ENCODE results near the gene PCDHB2.

The PCDHB2 gene

DNA sequence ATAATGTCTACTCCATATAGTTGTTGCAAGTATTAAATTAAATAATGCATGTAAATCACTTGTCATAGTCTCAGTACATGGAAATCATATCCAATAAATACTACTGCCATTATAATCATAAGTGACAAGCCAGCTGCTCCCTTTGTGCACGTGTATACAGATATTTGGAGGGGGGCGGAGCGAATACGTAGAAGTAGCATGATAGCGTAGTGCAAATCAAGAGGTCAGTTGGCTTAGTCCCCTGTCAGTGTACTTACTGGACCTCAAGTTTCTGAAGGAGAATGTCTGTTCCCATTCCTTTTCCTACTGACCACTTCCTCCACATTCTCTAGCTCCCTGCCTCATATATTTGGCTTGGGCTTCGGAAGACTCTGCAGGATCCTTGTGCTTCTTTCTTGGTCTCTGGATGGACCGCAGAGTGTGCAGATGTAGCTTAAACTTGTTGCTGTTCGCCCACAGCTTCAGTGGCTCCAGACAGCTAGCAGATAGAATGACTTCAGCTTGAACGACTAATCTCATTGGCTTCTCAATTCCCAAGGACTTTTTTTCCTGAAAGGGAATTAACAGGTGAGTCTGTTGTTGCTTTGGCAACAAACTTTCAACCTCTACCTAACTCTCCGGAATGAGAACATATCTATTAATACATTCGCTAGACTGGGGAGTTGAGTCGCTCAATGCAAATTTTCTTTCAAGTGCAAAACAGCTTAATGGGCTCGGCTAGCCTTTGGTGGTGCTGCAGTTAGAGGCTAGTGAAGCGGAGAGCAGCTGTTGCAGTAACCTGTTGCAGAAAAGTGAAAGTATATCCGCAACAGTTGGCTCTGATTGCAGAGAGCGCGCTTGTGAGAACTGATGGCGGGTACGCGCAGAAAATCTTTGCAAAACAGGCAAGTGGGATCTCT lies 43.5 kb upstream of the PCDHB2 start, which contains the start of gene PCDHB1 (continued):
- TF ChIP-seq, protein P1, sequence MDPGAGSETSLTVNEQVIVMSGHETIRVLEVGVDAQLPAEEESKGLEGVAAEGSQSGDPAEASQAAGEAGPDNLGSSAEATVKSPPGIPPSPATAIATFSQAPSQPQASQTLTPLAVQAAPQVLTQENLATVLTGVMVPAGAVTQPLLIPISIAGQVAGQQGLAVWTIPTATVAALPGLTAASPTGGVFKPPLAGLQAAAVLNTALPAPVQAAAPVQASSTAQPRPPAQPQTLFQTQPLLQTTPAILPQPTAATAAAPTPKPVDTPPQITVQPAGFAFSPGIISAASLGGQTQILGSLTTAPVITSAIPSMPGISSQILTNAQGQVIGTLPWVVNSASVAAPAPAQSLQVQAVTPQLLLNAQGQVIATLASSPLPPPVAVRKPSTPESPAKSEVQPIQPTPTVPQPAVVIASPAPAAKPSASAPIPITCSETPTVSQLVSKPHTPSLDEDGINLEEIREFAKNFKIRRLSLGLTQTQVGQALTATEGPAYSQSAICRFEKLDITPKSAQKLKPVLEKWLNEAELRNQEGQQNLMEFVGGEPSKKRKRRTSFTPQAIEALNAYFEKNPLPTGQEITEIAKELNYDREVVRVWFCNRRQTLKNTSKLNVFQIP (CRISPR knock-in tag; IDR thresholded peaks at IDR 0.05; ENCODE audit: borderline replicate concordance, low read depth), result no peak
- TF ChIP-seq RARB (CRISPR knock-in tag; IDR thresholded peaks at IDR 0.05), result no peak
- TF ChIP-seq, protein P2, sequence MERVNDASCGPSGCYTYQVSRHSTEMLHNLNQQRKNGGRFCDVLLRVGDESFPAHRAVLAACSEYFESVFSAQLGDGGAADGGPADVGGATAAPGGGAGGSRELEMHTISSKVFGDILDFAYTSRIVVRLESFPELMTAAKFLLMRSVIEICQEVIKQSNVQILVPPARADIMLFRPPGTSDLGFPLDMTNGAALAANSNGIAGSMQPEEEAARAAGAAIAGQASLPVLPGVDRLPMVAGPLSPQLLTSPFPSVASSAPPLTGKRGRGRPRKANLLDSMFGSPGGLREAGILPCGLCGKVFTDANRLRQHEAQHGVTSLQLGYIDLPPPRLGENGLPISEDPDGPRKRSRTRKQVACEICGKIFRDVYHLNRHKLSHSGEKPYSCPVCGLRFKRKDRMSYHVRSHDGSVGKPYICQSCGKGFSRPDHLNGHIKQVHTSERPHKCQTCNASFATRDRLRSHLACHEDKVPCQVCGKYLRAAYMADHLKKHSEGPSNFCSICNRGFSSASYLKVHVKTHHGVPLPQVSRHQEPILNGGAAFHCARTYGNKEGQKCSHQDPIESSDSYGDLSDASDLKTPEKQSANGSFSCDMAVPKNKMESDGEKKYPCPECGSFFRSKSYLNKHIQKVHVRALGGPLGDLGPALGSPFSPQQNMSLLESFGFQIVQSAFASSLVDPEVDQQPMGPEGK (CRISPR knock-in tag; IDR thresholded peaks at IDR 0.05; ENCODE audit: borderline replicate concordance), result no peak

DNA sequence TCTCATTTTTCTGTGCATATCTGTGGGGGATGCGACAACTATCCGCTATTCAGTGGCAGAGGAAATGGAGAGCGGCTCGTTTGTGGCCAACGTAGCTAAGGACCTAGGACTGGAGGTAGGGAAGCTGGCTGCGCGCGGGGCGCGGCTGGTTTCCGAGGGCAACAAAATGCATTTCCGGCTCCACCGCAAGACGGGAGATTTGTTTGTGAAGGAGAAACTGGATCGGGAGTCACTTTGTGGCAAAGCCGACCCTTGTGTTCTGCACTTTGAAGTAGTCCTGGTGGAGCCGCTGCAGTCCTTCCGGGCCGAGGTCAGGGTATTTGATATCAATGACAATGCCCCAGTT lies 42.9 kb upstream of the PCDHB2 start:
- TF ChIP-seq TOX (CRISPR knock-in tag; IDR thresholded peaks at IDR 0.05; ENCODE audit: borderline replicate concordance) (no peak), GLIS3 (CRISPR knock-in tag; IDR thresholded peaks at IDR 0.05) (no peak), ZFP30 (CRISPR knock-in tag; IDR thresholded peaks at IDR 0.05) (no peak), RARB (CRISPR knock-in tag; IDR thresholded peaks at IDR 0.05) (no peak), ZC3H10 (CRISPR knock-in tag; IDR thresholded peaks at IDR 0.05) (no peak), ZFP3 (CRISPR knock-in tag; IDR thresholded peaks at IDR 0.05) (no peak), TCF4 (CRISPR knock-in tag; IDR thresholded peaks at IDR 0.05; ENCODE audit: borderline replicate concordance) (no peak), ZNF565 (CRISPR knock-in tag; conservative IDR thresholded peaks at IDR 0.05; ENCODE audit: low read depth) (no peak), ESRRG (CRISPR knock-in tag; IDR thresholded peaks at IDR 0.05) (no peak), OSR1 (CRISPR knock-in tag; IDR thresholded peaks at IDR 0.05) (no peak)
- TF ChIP-seq, protein P3, sequence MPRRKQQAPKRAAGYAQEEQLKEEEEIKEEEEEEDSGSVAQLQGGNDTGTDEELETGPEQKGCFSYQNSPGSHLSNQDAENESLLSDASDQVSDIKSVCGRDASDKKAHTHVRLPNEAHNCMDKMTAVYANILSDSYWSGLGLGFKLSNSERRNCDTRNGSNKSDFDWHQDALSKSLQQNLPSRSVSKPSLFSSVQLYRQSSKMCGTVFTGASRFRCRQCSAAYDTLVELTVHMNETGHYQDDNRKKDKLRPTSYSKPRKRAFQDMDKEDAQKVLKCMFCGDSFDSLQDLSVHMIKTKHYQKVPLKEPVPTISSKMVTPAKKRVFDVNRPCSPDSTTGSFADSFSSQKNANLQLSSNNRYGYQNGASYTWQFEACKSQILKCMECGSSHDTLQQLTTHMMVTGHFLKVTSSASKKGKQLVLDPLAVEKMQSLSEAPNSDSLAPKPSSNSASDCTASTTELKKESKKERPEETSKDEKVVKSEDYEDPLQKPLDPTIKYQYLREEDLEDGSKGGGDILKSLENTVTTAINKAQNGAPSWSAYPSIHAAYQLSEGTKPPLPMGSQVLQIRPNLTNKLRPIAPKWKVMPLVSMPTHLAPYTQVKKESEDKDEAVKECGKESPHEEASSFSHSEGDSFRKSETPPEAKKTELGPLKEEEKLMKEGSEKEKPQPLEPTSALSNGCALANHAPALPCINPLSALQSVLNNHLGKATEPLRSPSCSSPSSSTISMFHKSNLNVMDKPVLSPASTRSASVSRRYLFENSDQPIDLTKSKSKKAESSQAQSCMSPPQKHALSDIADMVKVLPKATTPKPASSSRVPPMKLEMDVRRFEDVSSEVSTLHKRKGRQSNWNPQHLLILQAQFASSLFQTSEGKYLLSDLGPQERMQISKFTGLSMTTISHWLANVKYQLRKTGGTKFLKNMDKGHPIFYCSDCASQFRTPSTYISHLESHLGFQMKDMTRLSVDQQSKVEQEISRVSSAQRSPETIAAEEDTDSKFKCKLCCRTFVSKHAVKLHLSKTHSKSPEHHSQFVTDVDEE (CRISPR knock-in tag; IDR thresholded peaks at IDR 0.05), result no peak
- TF ChIP-seq, protein P4, sequence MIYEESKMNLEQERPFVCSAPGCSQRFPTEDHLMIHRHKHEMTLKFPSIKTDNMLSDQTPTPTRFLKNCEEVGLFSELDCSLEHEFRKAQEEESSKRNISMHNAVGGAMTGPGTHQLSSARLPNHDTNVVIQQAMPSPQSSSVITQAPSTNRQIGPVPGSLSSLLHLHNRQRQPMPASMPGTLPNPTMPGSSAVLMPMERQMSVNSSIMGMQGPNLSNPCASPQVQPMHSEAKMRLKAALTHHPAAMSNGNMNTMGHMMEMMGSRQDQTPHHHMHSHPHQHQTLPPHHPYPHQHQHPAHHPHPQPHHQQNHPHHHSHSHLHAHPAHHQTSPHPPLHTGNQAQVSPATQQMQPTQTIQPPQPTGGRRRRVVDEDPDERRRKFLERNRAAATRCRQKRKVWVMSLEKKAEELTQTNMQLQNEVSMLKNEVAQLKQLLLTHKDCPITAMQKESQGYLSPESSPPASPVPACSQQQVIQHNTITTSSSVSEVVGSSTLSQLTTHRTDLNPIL (CRISPR knock-in tag; IDR thresholded peaks at IDR 0.05; ENCODE audit: low read depth), result no peak
- TF ChIP-seq, protein P1 (CRISPR knock-in tag; IDR thresholded peaks at IDR 0.05; ENCODE audit: borderline replicate concordance, low read depth), result no peak
- TF ChIP-seq, protein P5, sequence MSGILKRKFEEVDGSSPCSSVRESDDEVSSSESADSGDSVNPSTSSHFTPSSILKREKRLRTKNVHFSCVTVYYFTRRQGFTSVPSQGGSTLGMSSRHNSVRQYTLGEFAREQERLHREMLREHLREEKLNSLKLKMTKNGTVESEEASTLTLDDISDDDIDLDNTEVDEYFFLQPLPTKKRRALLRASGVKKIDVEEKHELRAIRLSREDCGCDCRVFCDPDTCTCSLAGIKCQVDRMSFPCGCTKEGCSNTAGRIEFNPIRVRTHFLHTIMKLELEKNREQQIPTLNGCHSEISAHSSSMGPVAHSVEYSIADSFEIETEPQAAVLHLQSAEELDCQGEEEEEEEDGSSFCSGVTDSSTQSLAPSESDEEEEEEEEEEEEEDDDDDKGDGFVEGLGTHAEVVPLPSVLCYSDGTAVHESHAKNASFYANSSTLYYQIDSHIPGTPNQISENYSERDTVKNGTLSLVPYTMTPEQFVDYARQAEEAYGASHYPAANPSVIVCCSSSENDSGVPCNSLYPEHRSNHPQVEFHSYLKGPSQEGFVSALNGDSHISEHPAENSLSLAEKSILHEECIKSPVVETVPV (CRISPR knock-in tag; IDR thresholded peaks at IDR 0.05), result no peak
- TF ChIP-seq, protein P2 (CRISPR knock-in tag; IDR thresholded peaks at IDR 0.05; ENCODE audit: borderline replicate concordance), result no peak
- no peak; the same call in 2 of the 3 replicates for ATAC-seq
